Vagina (tissue), 2 donors: ENCODE data around the gene HSPA12A.

Source experiments
- CTCF ChIP-seq, 3 experiments: fragments of 450-650 bp in 2 of 3; fragments of 200-600 bp in 1 of 3; sonication (generic) in 1 of 3; IDR thresholded peaks; one replicate each; pipeline ENCODE4 v1.5.1; 2017 to 2019; ENCODE audit warnings: antibody characterized with exemption in 3 of 3, mild to moderate bottlenecking in 2 of 3, moderate library complexity in 2 of 3
- POLR2A ChIP-seq, 2 donors: fragments of 450-650 bp; IDR thresholded peaks; one replicate each; pipeline ENCODE4 v1.6.1; 2017; ENCODE audit warnings: antibody characterized with exemption in 2 of 2, mild to moderate bottlenecking in 2 of 2, moderate library complexity in 2 of 2

GRCh38 chr10:116738339-116738738 lies 4.0 kb downstream of the HSPA12A start:
- TF ChIP-seq CTCF (IDR thresholded peaks at IDR 0.05): no peak
- no peak for TF ChIP-seq POLR2A (IDR thresholded peaks at IDR 0.05)
